GM19351 (cell line): ENCODE measurements around the gene ZNF526.

Source experiments
- ATAC-seq: cut with Tn5 transposase; IDR thresholded peaks from one replicate; pipeline ENCODE4 v1.9.1; 2021; ENCODE audit warnings: mild to moderate bottlenecking, moderate library complexity; ENCODE audit not compliant: unreplicated experiment

Gene ZNF526

DNA sequence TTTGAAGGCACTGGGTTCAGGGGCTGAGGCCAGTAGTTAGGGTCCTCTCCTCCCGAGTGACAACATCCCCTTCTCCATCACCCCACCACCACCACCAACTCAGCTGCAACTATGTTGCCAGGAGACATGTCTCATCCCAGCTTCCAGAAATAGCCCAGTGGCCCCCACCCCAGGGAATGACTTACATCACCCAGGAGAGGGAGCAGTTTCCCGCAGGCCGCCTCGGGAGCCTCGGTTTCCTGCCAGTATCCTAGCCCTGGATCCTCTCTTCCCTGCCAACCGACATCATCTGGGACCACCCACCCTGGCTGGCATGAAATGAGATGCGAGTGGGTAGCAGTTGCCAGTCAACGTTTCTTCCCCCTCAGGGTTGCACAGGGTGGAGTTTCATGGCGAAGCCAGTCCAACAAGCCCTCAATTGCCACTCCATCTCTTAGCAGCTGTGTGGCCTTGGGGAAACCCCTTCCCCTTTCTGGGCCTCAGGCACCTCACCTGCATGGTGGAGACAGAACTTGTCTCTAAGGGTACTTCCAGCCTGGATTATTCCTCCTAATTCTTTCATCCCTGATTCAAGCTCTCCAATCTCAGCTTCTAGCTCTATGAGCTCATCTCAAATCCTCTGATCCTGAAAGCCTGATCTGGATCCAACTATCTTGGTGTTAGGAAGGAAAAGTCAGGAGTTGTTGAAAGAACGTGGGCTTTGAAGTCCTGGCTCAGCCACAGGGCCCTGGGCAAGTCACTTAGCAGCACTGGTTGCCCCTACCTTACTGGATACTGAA is 26.2 kb downstream of the ZNF526 start:
- no peak for ATAC-seq

DNA sequence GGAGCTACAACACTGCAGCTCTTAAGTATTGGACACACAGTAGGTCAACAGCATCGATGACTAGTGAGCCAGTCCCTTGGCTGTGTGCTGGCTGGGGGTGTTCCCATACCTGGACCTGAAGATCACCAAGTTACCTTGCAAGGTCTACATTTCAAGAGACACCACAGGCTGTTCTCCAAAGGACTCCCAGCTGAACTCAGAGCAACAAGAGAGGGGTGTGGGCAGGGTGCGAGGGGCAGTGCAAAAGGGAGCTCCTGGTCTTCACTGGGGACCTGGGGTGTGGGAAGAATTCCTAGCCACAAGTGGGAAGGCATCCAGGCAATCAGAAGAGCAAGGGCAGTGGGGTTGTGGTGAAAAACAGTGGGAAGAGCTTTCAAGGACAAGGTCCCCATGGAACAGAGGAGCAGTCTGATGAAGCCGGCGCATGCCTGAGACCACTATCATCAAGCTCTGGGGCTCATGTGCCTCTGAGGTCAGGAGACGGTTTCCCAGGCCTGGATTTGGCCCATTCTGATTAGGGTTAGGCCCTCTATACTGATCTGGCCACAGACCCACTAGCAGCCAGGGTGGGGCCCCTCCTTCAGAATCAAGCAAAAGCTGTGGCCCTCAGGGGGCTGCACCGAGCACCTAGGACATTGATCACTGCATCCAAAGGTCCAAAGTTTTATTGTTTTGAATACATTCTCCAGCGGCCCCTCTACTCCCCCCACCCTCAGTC is 27.0 kb downstream of the ZNF526 start:
- no peak for ATAC-seq

DNA sequence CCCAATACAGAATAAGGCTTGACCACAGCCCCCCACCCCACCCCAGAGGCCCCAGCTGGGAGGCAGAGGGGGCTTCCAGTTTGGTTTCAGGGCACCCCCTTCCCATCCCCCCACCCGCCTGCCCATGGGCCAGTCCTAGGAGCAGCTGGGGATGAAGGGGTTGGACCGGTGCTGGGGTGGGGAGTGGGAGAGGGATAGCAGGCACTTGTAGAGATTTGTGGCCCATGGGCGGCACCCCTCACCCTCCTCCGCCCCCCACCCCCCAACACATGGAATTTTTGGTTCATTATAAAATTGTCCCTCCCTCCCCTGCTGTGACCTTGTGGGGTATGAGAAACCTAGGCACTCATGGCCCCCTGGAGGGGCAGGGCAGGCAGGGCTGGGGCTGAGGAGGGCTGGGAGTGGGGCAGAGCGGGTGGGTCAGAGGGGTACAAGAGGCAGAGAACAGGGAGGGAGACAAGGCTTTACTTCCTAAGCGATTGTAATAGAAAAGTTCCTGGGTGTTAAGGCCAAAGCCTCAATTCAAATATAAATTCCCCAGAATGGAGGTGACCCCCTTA is 27.6 kb downstream of the ZNF526 start:
- ATAC-seq: no peak

DNA sequence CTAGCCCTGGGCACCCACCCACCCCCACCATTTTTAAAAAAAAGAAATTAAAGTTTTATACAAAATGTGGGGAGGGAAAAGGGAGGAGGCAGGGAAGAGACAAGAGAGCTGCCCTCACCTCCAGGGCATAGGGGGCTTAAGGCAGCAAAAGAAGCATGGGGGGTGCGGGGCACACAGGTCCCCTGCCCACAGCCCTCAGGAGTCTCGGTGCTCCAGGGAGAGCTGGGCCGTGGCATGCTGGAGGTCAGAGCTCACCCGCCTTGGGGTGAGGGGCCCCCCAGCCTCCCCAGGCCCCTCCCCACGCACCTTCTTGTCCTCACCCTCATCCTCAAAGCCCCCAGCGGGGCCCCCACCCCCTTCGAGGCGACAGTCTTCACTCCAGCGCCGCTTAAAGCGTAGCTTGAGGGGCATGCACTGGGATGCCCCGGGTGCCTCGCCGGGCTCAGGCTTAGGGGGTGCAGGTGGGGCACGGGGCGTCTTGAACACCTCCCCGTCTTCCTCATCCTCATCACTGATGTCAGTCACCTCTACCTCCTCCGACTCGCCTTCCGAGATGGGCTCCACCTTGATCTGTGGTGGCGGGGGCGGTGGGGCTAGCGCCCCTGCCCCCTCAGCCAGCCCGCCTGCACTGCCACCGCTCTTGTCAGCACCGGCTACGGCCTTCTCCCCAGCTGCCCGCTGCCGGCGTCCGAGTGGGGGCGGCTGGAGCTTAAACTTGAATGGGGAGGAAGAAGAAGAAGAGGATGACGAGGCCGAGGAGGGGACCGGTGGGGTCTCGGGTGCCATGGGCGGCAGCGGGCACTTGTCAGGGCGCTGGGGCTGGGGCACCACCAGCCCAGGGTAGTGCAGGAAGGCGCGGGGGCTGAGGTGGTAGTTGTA is 28.4 kb downstream of the ZNF526 start:
- ATAC-seq: no peak

DNA sequence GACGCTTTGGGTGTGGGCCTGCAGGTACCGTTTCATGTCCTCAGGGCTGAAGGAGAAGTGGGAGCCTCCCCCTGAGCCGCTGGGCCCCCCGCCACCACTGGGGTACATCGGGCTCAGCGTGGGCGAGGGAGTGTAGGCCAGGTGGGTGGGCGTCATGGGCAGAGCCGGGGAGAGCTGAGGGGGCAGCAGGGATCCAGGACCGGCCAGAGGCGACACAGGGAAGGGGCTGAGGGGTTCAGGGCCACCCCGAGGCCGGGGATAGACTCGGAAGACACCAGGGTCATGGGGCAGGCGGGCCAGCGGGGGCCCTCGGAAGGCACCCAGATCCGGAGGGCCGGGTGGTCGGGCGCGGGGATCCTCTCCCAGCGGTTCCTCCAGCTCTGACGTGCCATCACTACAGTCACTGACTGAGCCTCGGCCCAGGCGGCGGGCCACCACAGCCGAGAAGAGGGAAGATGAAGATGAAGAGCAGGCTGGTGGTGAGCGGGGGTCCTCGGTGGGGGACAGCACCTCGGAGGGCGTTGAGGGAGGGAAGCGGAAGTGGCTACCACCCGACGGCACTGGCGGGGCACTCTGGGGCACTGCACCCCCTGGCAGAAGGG is 29.1 kb downstream of the ZNF526 start:
- ATAC-seq: no peak

DNA sequence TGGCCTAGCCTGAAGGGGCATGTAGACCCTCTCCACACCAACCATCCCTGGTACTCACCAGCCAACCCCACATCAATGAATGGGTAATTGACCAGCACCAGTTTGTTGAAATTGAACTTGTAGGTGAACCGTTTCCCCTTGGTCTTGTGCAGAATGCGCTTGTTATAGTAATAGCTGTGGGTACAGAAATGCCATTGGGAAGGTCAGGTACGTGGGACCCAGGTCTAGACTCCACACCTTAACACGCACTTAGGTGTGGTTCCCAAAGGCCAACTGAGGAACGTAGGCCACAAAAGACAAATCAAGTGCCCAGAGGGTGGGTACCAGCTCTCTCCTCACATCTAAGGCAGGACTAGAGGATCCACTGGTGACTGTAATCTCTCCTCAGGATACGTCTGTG is 29.7 kb downstream of the ZNF526 start:
- ATAC-seq: no peak

DNA sequence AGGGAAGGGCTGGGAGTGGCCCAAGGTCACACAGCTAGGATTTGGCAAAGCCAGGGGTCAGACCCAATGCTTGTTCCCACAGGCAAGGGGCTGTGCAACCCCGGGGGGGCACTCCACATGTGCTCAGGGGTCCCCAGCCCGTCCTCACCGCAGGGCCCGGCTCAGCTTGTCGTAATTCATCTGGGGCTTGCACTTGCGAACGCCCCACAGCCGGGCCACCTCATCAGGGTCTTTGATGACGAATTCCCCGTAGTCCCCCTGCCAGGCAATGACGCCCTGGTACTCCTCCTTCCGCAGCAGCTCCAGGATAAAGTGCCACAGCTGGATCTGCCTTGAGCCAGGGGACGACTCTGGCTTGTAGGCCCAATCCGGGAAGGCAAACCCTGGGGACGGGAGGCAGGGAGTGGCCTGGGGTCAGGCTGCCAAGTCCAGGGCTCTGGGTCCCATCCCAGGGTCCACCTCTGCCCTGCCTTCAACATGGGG is 30.1 kb downstream of the ZNF526 start:
- ATAC-seq: no peak

DNA sequence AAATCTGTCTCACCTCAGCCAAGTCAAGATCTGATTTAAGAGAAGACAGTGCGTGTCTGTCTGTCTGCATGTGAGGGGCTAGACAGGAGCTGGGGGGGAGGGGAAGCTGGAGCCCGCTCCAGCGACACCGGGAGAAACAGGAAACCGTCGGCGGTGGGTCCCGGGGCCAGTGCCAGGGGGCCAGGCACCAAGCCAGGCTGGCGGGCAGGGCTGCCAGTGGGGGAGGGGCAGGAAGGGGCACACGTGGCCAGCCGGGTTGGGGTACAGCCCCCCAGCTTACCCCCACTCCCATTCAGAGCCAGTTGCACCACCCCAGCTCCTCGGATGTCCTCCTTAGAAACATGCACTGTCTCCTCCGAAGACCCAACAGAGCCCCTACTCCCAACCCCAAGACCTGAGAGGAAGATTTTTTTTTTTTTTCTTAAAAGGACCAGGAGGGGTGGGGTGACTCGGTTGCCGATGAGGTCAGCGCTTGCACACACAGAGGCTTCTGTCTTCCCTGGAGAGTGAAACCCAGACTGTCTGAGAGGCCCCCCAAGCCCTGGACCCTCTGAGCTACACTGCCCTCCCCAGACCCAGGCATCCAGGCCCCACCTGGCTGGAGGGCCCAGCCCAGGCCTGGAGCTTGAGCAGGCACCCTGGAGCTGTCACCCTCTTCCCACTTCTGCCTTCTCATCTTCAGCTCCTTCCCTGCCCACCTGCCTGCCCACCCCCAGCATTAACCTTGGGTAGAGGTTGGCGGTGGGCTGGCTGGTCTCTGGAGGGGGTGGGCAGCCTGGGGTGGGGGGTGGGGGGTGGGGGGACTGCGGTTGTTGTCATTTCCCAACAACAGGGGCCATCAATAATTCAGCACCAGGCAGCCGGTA is 30.8 kb downstream of the ZNF526 start:
- no peak for ATAC-seq

DNA sequence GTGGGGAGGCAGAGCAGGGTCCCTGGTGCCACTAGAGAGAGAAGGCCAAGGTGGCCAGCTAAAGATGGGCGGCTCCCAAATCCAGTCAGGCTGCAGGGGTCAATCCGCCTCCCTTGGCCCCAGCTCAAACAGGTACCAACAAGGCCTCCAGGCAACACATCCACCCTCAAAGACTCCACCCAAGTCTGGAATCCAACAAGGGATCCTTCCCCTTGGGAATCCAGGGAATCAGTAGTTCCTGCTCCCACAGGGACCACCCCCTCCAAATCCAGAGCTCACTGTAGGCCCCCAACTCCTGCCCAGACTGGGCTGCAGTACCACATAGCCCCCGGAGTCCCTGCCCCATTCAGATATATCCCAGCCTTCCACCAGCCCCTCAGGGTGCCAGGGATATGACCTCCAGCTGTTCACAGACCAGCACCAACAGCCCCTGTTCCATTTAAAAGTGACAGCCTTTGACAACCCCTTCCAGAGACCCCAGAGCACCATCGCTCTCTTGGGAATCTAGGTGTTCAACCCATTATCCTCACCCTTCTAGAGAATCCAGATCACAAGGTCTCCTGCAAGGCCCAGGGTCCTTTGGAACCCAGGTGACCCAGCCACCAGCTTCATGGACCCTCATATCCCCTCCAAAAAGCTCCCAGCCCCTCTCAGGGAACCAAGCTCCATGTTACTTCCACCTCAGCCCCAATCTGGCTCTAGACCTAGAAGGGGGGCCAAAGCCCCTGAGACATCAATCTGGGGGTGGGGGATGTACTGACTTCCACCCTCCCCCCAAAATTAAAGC is 31.7 kb downstream of the ZNF526 start:
- ATAC-seq: no peak

DNA sequence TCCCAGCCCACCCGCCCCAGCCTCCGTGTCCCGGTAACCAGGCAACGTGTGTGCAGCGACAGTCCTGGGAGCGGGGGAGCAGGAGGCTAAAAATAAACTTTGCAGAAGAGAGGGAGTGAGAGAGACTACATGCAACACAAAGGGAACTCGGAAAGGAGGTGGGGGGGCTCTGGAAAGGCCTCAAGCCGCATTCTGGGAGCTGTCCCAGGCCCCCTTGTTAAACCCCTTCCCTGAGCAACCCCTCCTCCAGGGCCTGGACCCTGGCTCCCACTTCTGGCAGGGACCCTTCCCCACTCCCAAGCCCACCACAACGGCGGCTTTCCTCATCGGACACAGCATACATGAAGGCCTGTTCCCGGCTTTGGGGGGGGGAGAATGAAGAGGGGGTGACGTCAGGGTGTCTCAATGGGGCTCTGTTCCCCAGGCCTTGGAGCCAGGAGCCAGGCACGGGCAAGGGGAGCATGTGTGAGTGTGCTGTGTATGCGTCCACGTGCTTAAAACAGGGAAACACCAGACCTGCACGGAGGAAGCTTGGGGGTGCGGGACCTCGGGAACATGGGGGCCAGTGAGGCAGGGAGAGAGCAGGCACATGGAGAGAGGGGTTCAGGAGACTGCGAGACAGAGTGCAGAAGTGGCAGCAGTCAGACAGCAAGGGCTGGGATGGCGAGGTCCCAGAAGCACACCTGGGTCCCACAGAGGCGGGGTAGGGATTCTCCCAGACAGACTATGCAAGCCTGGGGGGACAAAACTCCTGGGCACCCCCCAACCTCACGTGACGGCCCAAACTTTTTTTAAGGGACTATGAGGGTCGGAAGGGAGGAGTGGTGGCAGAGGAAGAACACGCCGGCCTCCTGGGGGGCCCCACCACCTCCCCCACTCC is 32.5 kb downstream of the ZNF526 start:
- no peak for ATAC-seq

DNA sequence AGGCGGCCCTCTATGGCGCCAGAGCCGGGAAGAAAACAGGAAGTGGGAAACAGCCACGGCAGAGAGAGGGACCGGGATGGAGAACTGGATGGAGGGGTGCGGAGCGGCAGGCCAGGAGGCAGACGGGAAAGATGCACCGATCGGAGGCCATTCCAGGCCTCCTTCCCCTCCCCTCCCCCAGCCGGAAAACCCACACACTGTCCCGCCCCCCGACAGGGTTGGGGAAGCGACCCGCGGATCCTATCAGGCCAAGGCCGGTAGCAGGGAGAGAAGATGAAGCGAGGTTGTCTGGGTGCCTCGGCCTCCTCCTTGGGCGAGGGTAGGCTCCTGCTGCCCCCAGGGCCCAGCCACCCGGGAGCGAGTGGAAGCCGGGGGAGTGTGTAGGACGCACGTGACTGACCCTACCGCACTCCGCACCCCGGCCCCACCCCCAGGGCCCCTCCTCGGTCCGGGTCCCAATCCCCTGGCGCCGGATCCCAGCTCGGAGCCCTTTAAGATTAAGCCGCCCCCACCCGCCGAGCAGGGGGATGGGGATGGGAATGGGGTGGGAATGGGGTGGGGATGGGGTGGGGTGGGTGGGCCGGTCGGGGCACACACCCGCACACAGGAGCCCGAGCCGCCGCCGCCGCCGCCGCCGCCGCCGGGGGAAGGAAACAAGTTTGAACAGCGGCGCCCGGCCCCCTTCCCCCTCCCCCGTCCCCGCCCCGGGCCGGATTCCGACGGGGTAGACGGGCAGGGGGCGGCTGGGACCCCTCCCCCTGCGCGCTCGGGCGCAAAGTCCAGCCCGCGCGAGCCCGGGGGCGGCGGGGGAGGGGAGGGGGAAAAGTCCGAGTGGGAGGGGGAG is 33.4 kb downstream of the ZNF526 start:
- no peak for ATAC-seq

DNA sequence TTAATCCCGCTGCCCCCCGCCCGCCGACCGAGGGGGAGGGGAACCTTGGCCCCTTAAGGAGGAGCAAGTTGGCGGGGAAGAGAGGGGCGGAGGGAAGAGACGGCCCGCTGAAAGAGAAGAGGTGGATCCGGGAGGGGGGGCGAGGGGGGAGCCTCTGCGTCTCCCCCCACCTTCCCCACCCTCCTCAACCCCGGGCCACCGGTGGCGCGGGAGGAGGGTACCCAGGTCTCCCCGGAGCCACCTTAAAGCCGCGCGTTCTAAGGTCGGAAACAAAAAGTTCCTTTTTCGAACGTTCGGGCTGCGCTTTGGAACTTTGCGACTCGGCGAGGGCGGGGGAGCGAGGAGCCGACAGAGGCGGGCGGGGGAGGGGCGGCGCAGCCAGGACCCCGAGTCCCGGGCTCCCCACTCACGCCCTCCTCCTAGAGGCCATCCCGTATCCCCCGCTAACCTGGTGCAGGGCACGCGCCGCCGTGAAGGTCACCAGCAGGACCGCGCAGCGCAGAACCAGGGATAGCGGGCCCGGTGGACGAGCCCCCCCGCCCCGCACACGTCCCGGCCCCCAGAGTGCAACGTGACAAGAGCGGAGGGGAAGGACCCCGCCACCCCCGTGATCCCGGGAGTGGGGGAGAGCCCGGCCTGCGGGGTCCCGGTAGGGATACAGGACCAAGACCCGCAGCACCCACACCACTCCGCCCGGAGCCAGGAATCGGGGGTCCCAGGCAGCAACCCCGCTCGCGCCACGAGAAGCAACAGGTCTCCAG is 34.2 kb downstream of the ZNF526 start:
- ATAC-seq: no peak

DNA sequence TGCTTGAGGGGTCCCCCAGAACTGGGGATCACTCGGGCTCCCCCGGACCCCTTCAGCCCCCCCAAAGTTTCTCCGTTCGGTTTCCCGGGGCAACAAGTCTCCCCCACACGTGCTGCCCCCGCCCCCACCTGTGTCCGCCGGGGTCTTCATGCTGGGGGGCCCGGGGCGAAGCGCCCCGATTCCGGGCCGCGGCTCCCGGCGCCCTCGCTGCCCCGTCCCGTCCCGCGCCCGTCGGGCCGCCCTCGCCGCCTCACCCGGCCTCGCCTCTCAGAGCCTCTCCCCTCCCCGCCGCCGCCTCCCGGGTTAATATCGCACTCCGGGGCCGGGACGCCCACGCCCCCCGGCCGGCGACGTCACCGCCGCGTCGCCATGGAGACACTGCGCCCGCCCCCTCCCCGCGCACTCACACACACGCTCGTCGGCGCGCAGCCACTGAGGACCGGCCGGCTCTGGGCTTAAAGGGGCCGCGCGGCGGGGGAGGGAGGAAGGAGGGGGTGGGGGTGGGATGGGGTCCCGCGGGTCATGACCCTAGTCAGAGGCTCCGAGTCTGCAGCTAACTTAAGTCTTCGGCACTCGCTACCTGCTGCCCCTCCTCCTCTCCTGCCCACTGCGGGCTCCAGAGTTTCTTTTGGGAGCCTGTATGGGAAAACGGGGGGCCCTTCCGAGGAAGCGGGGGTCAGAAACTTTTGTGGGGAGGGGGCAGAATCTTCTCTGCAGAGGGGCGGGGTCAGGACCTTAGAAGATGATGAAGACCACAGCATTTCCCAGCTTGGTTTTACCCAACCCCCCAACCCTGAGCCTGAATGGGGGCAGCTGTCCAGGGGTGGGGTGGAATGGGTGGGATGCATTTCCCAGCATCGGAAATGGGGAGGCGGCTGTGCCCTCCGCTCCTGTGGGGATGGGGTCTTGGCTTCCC is 35.0 kb downstream of the ZNF526 start, which contains the start of gene ERF:
Gene ERF, minus strand, starts transcription at position 279 of the 916 bp plus-strand sequence. Its CDS starts 129 bp downstream, at position 150.
- ATAC-seq: peak; percentile 60

DNA sequence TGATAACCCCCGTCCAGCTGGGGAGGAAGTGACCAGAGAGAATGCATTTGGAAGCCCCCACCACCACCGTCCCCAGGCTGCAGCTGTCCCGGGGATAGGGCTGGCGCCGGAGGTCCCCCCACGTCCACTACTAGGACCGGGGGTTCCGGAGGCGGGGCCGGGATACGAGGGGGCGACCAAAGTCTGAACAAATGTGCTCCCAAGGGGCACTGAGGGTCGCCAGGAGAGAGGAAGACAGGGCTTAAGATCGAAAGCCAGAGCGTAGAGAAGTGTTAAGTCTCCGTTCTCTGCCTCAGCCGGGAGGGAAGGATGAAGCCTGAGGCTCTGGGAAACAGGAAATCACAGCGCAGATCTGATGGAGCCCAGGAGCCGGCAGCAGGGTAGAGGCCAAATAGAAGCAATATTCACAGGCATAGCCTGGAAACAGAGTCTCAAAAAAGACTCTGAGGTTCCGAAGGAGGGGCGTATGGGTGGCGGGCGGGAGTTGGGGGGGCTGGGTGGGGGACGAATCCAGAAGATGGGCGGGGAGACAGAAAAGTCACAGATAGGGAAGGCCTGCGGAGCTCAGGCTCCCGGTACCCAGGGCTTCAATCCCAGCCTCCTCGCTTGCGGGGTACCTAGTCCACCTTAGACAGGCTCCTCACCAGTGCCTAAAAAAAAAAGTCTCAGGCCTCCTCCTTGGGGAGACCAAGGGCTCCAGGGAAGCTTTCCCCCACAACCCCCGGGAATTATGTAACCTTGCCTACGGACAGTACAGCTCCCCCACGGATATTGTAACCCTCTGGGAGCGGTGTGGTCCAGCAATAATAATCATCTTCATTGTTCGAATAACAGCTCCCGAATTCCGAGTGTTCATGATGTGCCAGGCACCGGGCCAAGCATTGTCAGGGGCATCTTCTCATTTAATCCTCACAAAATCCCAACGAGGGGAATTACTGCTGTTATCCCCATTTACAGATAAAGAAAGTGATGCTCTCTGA is 35.9 kb downstream of the ZNF526 start:
- ATAC-seq: no peak
